Tibial nerve (tissue), 4 donors: ENCODE measurements around the gene INS. TPM values are rescaled to one million over a fixed set of nuclear protein-coding genes. Genes with fewer than 3 reads are reported as not detected.

Experiments used
- DNase-seq, 2 donors: peaks; one replicate each; pipeline ENCODE4 v3.0.0-alpha.2; 2019; ENCODE audit warnings: low spot score in 2 of 2
- H3K27ac ChIP-seq, 4 donors: fragments of 200-600 bp; sonication (generic) in 3 of 4; one replicate each; pipeline ENCODE4 v1.5.1; 2017 to 2019; ENCODE audit warnings: mild to moderate bottlenecking in 1 of 4
- H3K27me3 ChIP-seq, 2 donors: fragments of 200-600 bp; sonication (generic) in 1 of 2; one replicate each; pipeline versions ENCODE4 v1.5.1 to v1.6.0; 2017 to 2019
- H3K36me3 ChIP-seq, 3 donors: fragments of 200-600 bp; sonication (generic); one replicate each; pipeline ENCODE4 v1.5.1; 2018 to 2019
- H3K4me1 ChIP-seq, 4 donors: fragments of 200-600 bp; sonication (generic) in 3 of 4; one replicate each; pipeline ENCODE4 v1.5.1; 2017 to 2019
- H3K4me3 ChIP-seq, 4 donors: fragments of 200-600 bp; sonication (generic) in 3 of 4; one replicate each; pipeline ENCODE4 v1.5.1; 2017 to 2019; ENCODE audit warnings: mild to moderate bottlenecking in 1 of 4, moderate library complexity in 1 of 4
- H3K9me3 ChIP-seq, 4 donors: fragments of 200-600 bp; sonication (generic) in 3 of 4; one replicate each; pipeline ENCODE4 v1.5.1; 2017 to 2019
- CTCF ChIP-seq, 5 experiments: fragments of 200-600 bp in 3 of 5; fragments of 450-650 bp in 2 of 5; sonication (generic) in 3 of 5; IDR thresholded peaks; one replicate each; pipeline ENCODE4 v1.5.1; 2016 to 2019; ENCODE audit warnings: antibody characterized with exemption in 5 of 5, mild to moderate bottlenecking in 3 of 5, moderate library complexity in 2 of 5
- EP300 ChIP-seq, 2 donors: sonication (generic); formaldehyde crosslinking; IDR thresholded peaks; one replicate each; pipeline ENCODE4 v1.6.1; 2017; ENCODE audit warnings: antibody characterized with exemption in 2 of 2, mild to moderate bottlenecking in 1 of 2
- POLR2A ChIP-seq, 2 donors: fragments of 450-650 bp; IDR thresholded peaks; one replicate each; pipeline ENCODE4 v1.6.1; 2017; ENCODE audit warnings: antibody characterized with exemption in 2 of 2, mild to moderate bottlenecking in 2 of 2, moderate library complexity in 2 of 2
- WGBS, 2 donors: methylation state at CpG; one replicate each; pipeline ENCODE4 v1.1.5; 2018; 5-methylcytosine and 5-hydroxymethylcytosine counted together
- total RNA-seq, 4 donors: library from RNA; depleted of rRNA; stranded (reverse); fragments of >200 nt; gene quantifications; one replicate each; pipeline ENCODE4 v1.1.0, GENCODE V29; 2016

INS gene
- total RNA-seq, 4 donors from 2014 or later = 1.8 TPM; not detected in 3

GRCh38 chr11:2138068-2138430 lies 23.0 kb downstream of the INS start:
- peak overlapping the region in 2 of 4 donors; percentile 20 to 68 for H3K27ac ChIP-seq
- 2% methylated on average over 11 to 25 of the region's 44 CpGs for WGBS, 2 donors

GRCh38 chr11:2137202-2138067 lies 23.6 kb downstream of the INS start:
- no peak for TF ChIP-seq CTCF (IDR thresholded peaks at IDR 0.05)
- peak in 1 of 2 donors; percentile 12 for TF ChIP-seq EP300 (IDR thresholded peaks at IDR 0.05)
- TF ChIP-seq POLR2A (IDR thresholded peaks at IDR 0.05) = no peak
- Histone ChIP-seq H3K27me3 (peaks cover 4 to 95% of the 10 kb centered on the region in 2 donors), H3K27ac (peak overlapping the region in 2 of 4 donors; percentile 20 to 68), H3K4me1 (peaks cover 0 to 41% (median 6%) of the 10 kb centered on the region in 4 donors), H3K36me3 (no peaks in the 10 kb centered on the region), H3K9me3 (no peaks in the 10 kb centered on the region), H3K4me3 (peak overlapping the region; percentile 18 to 54 (median 25))
- WGBS, 2 donors = 1 to 3% methylated on average over 33 to 38 of the region's 50 CpGs
- DNase-seq = peak; percentile 37 to 59

More at GRCh38 chr11:2138068-2138430, 23.0 kb downstream of the INS start:
- Histone ChIP-seq H3K4me3 (peak overlapping the region; percentile 18 to 54 (median 26)), H3K4me1 (peaks cover 0 to 36% (median 6%) of the 10 kb centered on the region in 4 donors), H3K9me3 (no peaks in the 10 kb centered on the region), H3K36me3 (no peaks in the 10 kb centered on the region), H3K27me3 (peaks cover 4 to 95% of the 10 kb centered on the region in 2 donors)
- TF ChIP-seq EP300 (IDR thresholded peaks at IDR 0.05) = no peak
- no peak for TF ChIP-seq POLR2A (IDR thresholded peaks at IDR 0.05)
- DNase-seq = no peak

GRCh38 chr11:2136952-2137201 lies 24.1 kb downstream of the INS start:
- DNase-seq = no peak
- Histone ChIP-seq H3K4me3 (peak overlapping the region in 2 of 4 donors; percentile 16 to 54), H3K4me1 (peaks cover 0 to 41% (median 6%) of the 10 kb centered on the region in 4 donors), H3K27ac (no peak overlapping the region), H3K36me3 (no peaks in the 10 kb centered on the region), H3K27me3 (peaks cover 4 to 93% of the 10 kb centered on the region in 2 donors), H3K9me3 (no peaks in the 10 kb centered on the region)
- WGBS, 2 donors = 23 to 34% methylated on average over 8 of the region's 8 CpGs
- TF ChIP-seq POLR2A (IDR thresholded peaks at IDR 0.05) (no peak), CTCF (IDR thresholded peaks at IDR 0.05) (no peak), EP300 (IDR thresholded peaks at IDR 0.05) (no peak)

GRCh38 chr11:2136209-2136951 lies 24.6 kb downstream of the INS start:
- Histone ChIP-seq H3K27ac (no peak overlapping the region), H3K36me3 (no peaks in the 10 kb centered on the region), H3K9me3 (no peaks in the 10 kb centered on the region), H3K4me1 (peaks cover 0 to 41% (median 6%) of the 10 kb centered on the region in 4 donors), H3K4me3 (peak overlapping the region in 2 of 4 donors; percentile 5 to 54), H3K27me3 (peaks cover 2 to 88% of the 10 kb centered on the region in 2 donors)
- WGBS, 2 donors = 65 to 67% methylated on average over 19 to 24 of the region's 24 CpGs
- no peak for DNase-seq
- TF ChIP-seq EP300 (IDR thresholded peaks at IDR 0.05) (no peak), POLR2A (IDR thresholded peaks at IDR 0.05) (no peak), CTCF (IDR thresholded peaks at IDR 0.05) (no peak)

GRCh38 chr11:2135648-2136201 lies 25.3 kb downstream of the INS start:
- Histone ChIP-seq H3K36me3 (no peaks in the 10 kb centered on the region), H3K27ac (no peak overlapping the region), H3K9me3 (no peaks in the 10 kb centered on the region), H3K4me3 (peak overlapping the region in 2 of 4 donors; percentile 5 to 54), H3K4me1 (peaks cover 0 to 38% (median 6%) of the 10 kb centered on the region in 4 donors), H3K27me3 (peaks cover 0 to 82% of the 10 kb centered on the region in 2 donors)
- 76 to 86% methylated on average over 14 of the region's 14 CpGs for WGBS, 2 donors
- TF ChIP-seq EP300 (IDR thresholded peaks at IDR 0.05) (no peak), CTCF (IDR thresholded peaks at IDR 0.05) (no peak), POLR2A (IDR thresholded peaks at IDR 0.05) (no peak)
- DNase-seq = no peak
